Effector memory CD4-positive, alpha-beta T cell (primary cell): ENCODE data around the gene NINJ1.
A peak's percentile ranks its signal among the peaks of the same experiment; 100 is the strongest.

Experiments used
- DNase-seq, 3 donors: peaks; one replicate each; pipeline ENCODE4 v3.0.0-alpha.2; 2020
- H3K27ac ChIP-seq: 2 replicates; pipeline ENCODE4 v1.7.0; 2013; ENCODE audit warnings: mild to moderate bottlenecking, low read length, moderate library complexity; ENCODE audit not compliant: insufficient read depth, poor library complexity, severe bottlenecking
- H3K27me3 ChIP-seq: replicated peaks from 2 replicates; pipeline ENCODE4 v1.7.0; 2013; ENCODE audit warnings: mild to moderate bottlenecking, low read length; ENCODE audit not compliant: insufficient read depth, control insufficient read depth, poor library complexity, severe bottlenecking
- H3K36me3 ChIP-seq: 2 replicates; pipeline ENCODE4 v1.7.0; 2013; ENCODE audit warnings: mild to moderate bottlenecking, low read length, moderate library complexity; ENCODE audit not compliant: control insufficient read depth, insufficient read depth
- H3K4me1 ChIP-seq: 2 replicates; pipeline ENCODE4 v1.7.0; 2013; ENCODE audit warnings: low read length, mild to moderate bottlenecking; ENCODE audit not compliant: control insufficient read depth, insufficient read depth, poor library complexity, severe bottlenecking
- H3K4me3 ChIP-seq: 2 replicates; pipeline ENCODE4 v1.7.0; 2013; ENCODE audit warnings: low read length, low read depth, mild to moderate bottlenecking; ENCODE audit not compliant: insufficient read depth, poor library complexity, severe bottlenecking
- H3K9me3 ChIP-seq: 2 replicates; pipeline ENCODE4 v1.7.0; 2013; ENCODE audit warnings: mild to moderate bottlenecking, low read length, moderate library complexity; ENCODE audit not compliant: control insufficient read depth

Gene NINJ1

DNA sequence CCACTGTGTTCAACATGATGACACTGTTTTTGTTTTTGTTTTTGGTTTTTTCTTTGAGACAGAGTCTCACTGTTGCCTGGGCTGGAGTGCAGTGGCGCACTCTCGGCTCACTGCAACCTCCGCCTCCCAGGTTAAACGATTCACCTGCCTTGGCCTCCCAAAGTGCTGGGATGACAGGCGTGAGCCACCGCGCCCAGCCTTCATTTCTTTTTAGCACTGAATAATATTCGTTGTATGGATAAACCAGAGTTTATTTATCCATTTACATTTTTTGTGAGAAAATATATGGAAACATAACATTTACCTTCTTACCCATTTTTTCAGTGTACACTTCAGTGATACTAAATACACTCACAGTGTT, 33.8 kb downstream of the NINJ1 start:
- no peaks in the 10 kb centered on the region for H3K36me3 ChIP-seq
- H3K4me3 ChIP-seq: no peak overlapping the region
- H3K4me1 ChIP-seq: peaks cover 35% of the 10 kb centered on the region
- no peak for DNase-seq
- H3K27ac ChIP-seq: no peak overlapping the region
- H3K9me3 ChIP-seq: peaks cover 3% of the 10 kb centered on the region
- H3K27me3 ChIP-seq: no peaks in the 10 kb centered on the region

DNA sequence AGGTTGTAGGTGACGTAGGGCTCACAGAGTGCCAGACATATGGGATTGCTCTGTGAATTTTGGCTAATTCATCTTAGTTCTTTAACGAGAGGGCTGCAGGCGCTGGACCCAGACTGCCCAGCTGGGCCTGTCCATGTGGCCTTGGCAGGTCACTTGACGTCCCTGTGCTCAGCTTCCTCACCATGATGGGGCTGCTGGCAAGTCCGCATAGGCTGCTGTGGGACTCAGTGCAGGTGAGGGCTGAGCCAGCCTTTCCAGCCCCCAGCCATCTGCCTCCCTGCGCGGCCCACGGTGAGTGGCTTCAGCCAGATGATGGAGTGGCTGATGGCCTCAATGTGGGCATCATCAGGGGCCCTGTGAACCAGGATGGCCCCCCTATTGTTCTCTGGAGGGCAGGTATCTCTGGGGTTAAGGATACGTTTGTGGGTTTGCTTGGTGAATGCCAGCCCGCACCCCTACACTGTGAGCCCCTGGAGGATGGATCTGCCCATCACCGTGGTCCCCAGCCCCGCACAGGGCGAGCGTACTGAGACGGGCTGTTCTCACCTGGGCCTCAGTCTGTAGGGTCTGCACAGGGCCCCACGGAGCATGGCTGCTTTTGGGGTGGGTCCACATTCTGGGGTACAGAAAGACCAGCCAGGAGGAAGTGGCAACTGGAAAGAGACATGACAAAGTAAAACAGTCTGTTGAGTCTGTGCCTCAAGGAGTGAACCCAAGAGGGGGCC, 34.3 kb downstream of the NINJ1 start:
- Histone ChIP-seq H3K27ac (no peak overlapping the region), H3K4me1 (peaks cover 40% of the 10 kb centered on the region), H3K9me3 (peaks cover 3% of the 10 kb centered on the region), H3K27me3 (no peaks in the 10 kb centered on the region), H3K4me3 (no peak overlapping the region), H3K36me3 (no peaks in the 10 kb centered on the region)
- no peak for DNase-seq

DNA sequence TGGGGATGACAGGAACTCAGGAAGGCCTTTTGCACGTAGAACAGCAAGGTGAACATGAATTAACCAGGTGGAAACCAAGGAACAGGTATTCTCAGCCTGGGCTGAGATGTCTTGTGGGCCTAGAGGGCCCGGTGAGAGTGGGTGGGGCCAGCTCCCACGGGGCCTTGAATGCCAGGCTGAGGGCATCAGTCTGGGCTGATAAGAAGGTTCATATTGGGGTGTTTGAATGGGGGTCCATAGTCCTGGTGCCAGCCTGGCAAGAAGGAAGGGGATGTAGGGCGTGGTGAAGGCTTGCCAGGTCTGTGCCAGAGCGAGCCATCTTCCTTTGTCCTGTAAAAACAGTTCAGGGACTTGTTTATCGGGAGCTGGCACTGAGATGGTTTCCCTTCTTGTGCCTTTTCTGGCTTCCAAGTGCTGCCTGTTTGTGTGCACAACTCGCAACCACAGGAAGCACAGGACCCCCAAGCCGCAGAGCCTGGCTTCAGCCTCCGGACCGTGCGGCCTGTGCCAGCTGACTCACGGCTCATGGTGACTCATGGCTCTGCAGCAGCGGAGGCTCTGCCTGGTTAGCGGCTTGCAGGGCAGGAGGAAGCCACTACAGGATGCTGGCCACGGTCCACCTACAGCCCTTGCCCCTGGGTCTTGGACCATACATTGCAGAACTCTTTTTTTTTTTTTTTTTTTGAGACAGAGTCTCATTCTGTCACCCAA, 35.7 kb downstream of the NINJ1 start:
- Histone ChIP-seq H3K36me3 (no peaks in the 10 kb centered on the region), H3K27me3 (no peaks in the 10 kb centered on the region), H3K27ac (peak overlapping the region; percentile 89), H3K9me3 (no peaks in the 10 kb centered on the region), H3K4me1 (peaks cover 51% of the 10 kb centered on the region), H3K4me3 (peak overlapping the region; percentile 33)
- peak; percentile 40 to 60 (median 54) for DNase-seq

DNA sequence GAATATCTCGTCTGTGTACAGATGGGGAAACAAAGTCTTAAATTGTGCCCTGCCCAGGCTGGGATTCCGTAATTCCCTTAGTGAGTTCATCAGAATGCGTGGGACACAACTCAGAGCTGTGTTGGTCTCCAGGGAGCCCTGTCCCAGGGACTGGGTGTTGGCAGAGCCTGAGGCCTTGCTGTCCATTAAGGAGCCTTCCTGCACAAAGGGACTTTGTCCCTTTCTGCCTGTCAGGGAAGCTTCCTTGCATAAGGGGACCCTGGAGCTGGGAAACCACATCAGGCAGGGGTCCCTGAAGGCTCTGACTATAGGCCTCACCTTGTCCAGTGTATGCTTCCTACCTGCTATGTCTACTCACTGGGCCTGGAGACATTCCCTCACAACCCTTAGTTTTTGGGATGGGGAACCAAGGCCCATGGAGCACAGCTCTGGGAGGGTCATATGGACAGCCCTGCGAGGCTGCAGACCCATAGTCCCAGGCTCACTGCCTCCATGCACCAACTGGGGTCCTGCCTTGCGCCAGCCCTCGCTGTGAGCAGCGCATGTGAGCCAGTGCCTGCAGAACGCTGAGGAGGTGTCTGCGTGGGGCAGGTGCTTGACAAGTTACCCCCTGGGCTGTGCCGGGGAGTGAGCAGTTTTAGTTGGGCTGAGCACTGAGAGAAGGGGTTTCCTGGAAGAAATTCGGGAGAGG, 36.4 kb downstream of the NINJ1 start:
- Histone ChIP-seq H3K27ac (peak overlapping the region; percentile 89), H3K4me1 (peaks cover 56% of the 10 kb centered on the region), H3K27me3 (no peaks in the 10 kb centered on the region), H3K4me3 (peak overlapping the region; percentile 79), H3K36me3 (no peaks in the 10 kb centered on the region), H3K9me3 (no peaks in the 10 kb centered on the region)
- DNase-seq: no peak

DNA sequence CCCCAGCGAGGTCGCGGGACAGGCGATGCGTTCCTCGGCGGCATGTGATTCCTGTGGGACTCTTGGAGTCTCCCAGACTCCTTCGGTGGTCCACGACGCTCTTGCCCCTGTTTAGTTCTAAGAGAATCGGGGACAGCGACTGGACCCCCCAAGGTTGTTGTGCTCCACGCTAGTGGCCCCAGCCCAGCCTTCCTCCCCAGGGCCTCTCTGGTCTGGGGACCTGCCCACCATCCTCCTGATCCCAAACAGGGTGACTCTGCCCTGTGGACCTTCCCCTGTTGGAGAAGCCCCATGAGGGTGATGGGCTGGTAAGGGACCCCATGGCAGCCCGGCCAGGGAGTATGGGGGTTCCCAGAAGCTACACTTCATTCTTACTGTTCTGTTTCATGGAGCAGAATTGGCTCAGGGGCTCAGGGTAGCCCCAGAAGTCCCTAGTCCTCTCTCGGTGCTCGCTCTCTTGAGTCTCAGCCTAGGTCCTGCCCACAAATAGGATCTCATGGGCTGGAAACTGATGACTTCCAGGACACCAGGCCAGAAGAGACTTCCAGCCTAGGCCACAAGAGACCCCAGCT, 37.2 kb downstream of the NINJ1 start:
- H3K36me3 ChIP-seq: no peaks in the 10 kb centered on the region
- H3K27ac ChIP-seq: peak overlapping the region; percentile 89
- H3K27me3 ChIP-seq: no peaks in the 10 kb centered on the region
- H3K9me3 ChIP-seq: no peaks in the 10 kb centered on the region
- peaks cover 56% of the 10 kb centered on the region for H3K4me1 ChIP-seq
- no peak for DNase-seq
- peak overlapping the region; percentile 79 for H3K4me3 ChIP-seq

DNA sequence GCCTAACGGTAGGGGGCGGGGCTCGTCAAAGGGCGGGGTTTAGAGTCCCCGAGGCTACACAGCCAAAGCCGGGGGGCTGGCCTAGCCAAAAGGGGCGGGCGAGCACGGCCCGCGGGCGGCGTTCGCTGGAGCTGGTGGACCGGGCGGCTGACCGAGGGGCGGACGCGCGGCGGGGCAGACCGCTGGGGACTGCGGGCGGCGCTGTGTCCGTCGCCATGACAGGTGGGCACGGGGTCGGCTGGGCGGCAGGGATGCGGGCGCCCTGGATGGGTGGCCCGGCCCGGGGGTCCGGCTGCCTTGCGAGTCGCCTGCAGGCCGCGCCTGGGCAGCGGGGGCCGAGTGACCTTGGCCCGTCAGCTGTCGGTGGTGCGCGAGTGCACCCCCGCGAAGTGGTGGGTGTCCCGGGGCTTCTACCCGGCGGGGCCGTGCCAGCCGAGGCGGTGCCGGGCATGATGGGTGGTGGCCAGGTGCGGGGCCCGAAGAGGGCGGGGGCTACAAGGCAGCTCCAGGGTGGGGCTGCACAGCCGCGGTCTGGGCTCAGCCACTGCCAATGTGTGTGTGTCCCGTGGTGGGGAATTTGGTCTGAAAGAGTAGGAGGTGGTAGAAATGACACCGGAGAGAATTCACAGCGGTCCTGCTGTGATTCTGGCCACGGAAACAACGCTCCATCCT, 37.8 kb downstream of the NINJ1 start, which contains the start of gene CARD19:
CARD19 (plus strand) TSS at position 87 of the 672 bp plus-strand sequence; CDS start at position 216, 129 bp downstream.
- H3K4me3 ChIP-seq: peak within 1 kb of the TSS; percentile 79
- H3K27ac ChIP-seq: peak within 1 kb of the TSS; percentile 95
- no peaks in the 10 kb centered on the region for H3K27me3 ChIP-seq
- no peaks in the 10 kb centered on the region for H3K36me3 ChIP-seq
- peaks cover 61% of the 10 kb centered on the region for H3K4me1 ChIP-seq
- DNase-seq: peak; percentile 45 to 58 (median 57)
- no peaks in the 10 kb centered on the region for H3K9me3 ChIP-seq

DNA sequence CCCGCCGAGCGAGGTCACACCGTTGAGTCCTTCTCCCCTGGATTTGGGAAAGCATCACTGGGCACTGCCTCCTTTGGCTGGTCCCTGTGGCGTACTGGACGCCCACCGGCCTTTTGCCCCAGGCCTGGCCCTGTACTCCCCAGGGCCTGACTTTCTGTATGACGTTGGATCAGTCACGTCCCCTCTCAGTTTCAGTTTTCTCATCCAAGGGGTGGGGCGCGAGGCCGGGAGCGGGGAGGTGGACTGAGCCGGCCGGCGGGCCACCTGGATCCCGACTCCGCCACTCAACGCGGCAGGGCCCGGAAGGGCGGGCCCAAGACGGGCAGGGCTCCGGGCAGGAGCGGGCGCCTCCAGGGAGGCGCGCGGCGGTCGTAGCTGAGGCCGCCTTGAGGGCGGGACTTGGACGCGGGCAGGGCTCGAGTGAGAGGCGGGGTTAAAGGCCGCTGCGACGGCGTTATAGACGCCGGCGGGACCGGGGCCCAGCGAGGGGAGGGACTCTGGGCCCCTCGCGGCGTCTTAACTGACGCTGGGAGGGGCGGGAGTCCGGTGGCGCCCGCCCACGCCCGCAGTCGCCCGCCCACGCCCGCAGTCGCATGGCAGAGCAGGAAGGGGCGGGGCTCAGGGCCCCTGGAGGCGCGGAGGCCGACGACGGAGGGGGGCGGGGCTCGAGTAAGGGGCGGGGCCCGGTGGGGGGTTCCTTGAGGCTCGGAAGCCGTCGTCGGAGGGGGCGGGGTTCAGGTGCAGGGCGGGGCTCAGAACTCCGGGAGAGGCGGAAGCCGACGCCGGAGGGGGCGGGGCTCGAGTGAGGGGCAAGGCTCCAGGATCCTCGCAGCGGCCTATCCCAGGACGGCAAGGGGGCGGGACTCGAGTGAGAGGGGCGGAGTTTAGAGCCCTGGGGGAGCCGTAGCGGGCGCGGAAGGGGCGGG, 38.6 kb downstream of the NINJ1 start:
- H3K4me3 ChIP-seq: peak overlapping the region; percentile 79
- H3K27ac ChIP-seq: peak overlapping the region; percentile 95
- H3K36me3 ChIP-seq: no peaks in the 10 kb centered on the region
- DNase-seq: peak; percentile 100
- H3K9me3 ChIP-seq: no peaks in the 10 kb centered on the region
- H3K4me1 ChIP-seq: peaks cover 61% of the 10 kb centered on the region
- no peaks in the 10 kb centered on the region for H3K27me3 ChIP-seq

DNA sequence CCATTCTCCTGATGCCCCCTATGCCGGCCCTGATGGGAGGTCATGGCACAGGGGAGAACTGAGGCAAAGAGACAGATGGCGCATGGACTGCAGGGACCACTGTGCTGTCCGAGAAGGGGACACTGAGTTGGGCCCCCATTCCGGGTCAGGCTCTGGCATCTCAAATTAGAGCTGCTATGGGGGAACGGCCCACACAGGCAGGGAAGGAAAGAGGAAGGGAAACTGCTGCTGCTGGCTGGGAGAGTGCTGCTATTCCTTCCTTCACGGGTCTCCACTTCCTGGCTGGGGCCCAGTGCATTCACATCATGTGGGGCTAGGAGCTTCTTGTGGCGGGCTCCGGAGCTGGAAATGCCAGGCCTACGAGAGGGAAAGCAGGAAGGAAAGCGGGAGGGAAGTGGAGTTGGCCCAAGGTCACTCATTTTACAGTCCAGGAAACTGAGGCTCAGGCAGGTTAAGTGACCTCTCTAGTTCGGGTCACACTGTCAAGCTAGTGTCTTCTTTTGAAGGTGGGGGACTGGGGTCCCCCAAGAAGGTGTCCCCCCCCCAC, 39.3 kb downstream of the NINJ1 start:
- DNase-seq: no peak
- peak overlapping the region; percentile 95 for H3K27ac ChIP-seq
- no peaks in the 10 kb centered on the region for H3K36me3 ChIP-seq
- peaks cover 58% of the 10 kb centered on the region for H3K4me1 ChIP-seq
- H3K4me3 ChIP-seq: peak overlapping the region; percentile 50
- no peaks in the 10 kb centered on the region for H3K27me3 ChIP-seq
- H3K9me3 ChIP-seq: no peaks in the 10 kb centered on the region
